ENCODE data around the gene HES5. TPM values are rescaled to one million over a fixed set of nuclear protein-coding genes. Genes with fewer than 3 reads are reported as not detected.

HES5 gene
- total and polyA plus RNA-seq, 2 donors (not counting 3 experiments of a cell fraction or from before 2014, with no cell fraction given) = 0.07 TPM; not detected in 1

DNA sequence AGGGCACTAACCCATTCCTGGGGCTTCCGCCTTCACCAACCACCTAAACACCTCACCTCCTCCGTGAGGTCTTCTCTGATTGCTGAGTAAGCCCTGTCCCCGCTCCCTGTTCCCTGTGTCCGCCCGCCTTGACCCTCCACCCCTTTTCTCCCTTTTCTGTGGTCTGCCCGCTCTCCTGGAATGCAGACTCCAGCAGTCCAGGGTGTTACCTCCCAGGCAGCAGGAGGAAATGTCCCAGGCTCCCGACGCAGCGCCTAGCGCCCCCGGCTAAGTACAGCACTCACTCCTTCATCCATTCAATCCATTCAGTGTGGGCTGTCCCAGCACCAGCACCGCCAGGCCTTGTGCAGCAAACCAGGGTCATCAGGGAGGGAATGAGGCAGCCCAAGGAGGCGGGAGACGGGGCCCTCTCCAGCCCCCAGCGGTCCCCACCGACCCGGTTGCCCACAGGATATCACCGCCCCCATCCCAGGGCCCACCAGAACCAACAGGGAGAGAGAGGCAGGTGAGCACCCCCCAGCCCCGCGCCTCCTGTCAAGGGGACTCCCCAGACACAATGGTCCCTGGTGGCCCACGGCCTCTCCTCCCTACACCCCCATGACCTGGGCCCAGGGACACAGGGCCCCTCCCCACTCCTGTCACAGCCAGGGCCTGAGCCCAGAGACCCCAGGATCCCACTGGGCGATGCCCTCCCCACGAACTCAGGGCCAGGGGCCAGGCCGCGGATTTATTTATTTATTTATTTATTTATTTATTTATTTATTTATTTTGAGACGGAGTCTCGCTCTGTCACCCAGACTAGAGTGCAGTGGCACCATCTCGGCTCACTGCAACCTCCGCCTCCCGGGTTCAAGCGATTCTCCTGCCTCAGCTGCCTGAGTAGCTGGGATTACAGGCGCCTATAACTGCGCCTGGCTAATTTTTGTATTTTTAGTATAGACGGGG, 36.3 kb upstream of the HES5 start:
- no peak overlapping the region for H3K4me3 ChIP-seq (replicated peaks in 1 of 3; ENCODE audit: insufficient read depth in 1 of 3, low read depth in 1 of 3, low read length in 3 of 3)
- TF ChIP-seq MYC (IDR thresholded peaks at IDR 0.05; ENCODE audit: low read depth, low read length) (no peak), FOS (IDR thresholded peaks at IDR 0.05; ENCODE audit: borderline replicate concordance, insufficient read depth, low read length) (no peak), POLR2A (IDR thresholded peaks at IDR 0.05; ENCODE audit: low read depth, low read length) (no peak), EZH2 (IDR thresholded peaks at IDR 0.05; ENCODE audit: borderline replicate concordance, low read depth, low read length, severe bottlenecking) (no peak), JUN (IDR thresholded peaks at IDR 0.05; ENCODE audit: borderline replicate concordance, insufficient read depth, insufficient read length, low read depth) (no peak), POLR2AphosphoS5 (IDR thresholded peaks at IDR 0.05; ENCODE audit: insufficient read depth, low read depth, low read length) (no peak), GATA2 (IDR thresholded peaks at IDR 0.05; ENCODE audit: insufficient read depth, insufficient read length, low read depth, low read length) (no peak)
- TF ChIP-seq, protein P1, sequence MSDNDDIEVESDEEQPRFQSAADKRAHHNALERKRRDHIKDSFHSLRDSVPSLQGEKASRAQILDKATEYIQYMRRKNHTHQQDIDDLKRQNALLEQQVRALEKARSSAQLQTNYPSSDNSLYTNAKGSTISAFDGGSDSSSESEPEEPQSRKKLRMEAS (IDR thresholded peaks at IDR 0.05; ENCODE audit: insufficient read depth, insufficient read length) = no peak
- TF ChIP-seq, protein P2, sequence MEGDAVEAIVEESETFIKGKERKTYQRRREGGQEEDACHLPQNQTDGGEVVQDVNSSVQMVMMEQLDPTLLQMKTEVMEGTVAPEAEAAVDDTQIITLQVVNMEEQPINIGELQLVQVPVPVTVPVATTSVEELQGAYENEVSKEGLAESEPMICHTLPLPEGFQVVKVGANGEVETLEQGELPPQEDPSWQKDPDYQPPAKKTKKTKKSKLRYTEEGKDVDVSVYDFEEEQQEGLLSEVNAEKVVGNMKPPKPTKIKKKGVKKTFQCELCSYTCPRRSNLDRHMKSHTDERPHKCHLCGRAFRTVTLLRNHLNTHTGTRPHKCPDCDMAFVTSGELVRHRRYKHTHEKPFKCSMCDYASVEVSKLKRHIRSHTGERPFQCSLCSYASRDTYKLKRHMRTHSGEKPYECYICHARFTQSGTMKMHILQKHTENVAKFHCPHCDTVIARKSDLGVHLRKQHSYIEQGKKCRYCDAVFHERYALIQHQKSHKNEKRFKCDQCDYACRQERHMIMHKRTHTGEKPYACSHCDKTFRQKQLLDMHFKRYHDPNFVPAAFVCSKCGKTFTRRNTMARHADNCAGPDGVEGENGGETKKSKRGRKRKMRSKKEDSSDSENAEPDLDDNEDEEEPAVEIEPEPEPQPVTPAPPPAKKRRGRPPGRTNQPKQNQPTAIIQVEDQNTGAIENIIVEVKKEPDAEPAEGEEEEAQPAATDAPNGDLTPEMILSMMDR (IDR thresholded peaks at IDR 0.05; ENCODE audit: extremely low read depth in 1 of 2, insufficient read depth in 1 of 2, low read depth in 1 of 2, low read length in 2 of 2) = no peak
- H3K9me1 ChIP-seq (replicated peaks; ENCODE audit: control insufficient read depth, extremely low read depth, insufficient read depth, low read length) = no peaks in the 10 kb centered on the region
- no peak overlapping the region for H3K9ac ChIP-seq (replicated peaks; ENCODE audit: extremely low read depth, insufficient read depth, low read length)
- H3K4me2 ChIP-seq (ENCODE audit: insufficient read depth, low read length) = no peak overlapping the region
- ChIA-PET POLR2A (no interaction called here), CTCF (no interaction called here)
- dilution Hi-C loops (cut with MboI; ENCODE audit: extremely low pct_ligation_motif_present, low sequenced_read_pairs) = no loop called here
- H3K27ac ChIP-seq (ENCODE audit: insufficient read depth, low read depth, low read length) = no peak overlapping the region
- no peaks in the 10 kb centered on the region for H3K79me2 ChIP-seq (ENCODE audit: control insufficient read depth, insufficient read depth, low read length)
- H2AFZ ChIP-seq (ENCODE audit: low read depth, low read length) = no peak overlapping the region
- H4K20me1 ChIP-seq (replicated peaks; ENCODE audit: control insufficient read depth, extremely low read depth, insufficient read depth, low read length) = no peaks in the 10 kb centered on the region
- FAIRE-seq (no peak), DNase-seq (ENCODE audit: low read depth, low spot score) (no peak)
- intact Hi-C loops (cut with micrococcal nuclease) = no loop called here
- H3K4me1 ChIP-seq (ENCODE audit: control insufficient read depth, extremely low read depth, insufficient read depth, low read length) = no peaks in the 10 kb centered on the region
- H3K27me3 ChIP-seq (ENCODE audit: control insufficient read depth in 2 of 2, insufficient read depth in 2 of 2, low read length in 2 of 2) = no peaks in the 10 kb centered on the region
- no peaks in the 10 kb centered on the region for H3K9me3 ChIP-seq (replicated peaks; ENCODE audit: control insufficient read depth, insufficient read depth, low read length)
- H3K36me3 ChIP-seq (ENCODE audit: control insufficient read depth in 2 of 2, extremely low read depth in 1 of 2, insufficient read depth in 2 of 2, low read length in 2 of 2) = peaks cover 0 to 6% of the 10 kb centered on the region in 2 experiments
- no TSS peak for BruUV-seq (replicated peaks)

All from endothelial cell of umbilical vein (primary cell).